ENCODE measurements around the gene ARFGAP1. TPM values are rescaled to one million over a fixed set of nuclear protein-coding genes. Genes with fewer than 3 reads are reported as not detected.

Gene ARFGAP1
- total and polyA plus RNA-seq, 4 donors: 35.3 to 116 (median 83.3) TPM

DNA sequence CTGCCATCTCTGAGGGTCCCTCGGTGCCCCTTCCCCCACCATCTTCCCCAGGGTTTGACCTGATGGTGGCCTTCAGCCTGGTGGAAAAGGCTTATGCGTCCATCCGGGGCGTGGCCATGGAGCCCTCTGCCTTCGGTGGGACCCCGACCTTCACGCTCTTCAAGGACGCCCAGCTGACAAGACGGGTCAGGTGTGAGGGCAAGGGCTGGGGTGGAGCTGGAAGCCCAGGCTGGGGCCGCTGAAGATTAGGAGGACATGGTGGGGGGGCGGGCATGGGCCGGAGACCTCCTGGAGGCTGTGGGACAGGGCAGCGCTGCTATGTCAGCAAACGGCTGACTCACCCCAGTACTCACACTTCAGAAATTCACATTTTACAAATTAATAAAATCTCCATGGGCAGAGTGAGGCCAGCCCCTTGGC is 43.9 kb downstream of the ARFGAP1 start:
- DNase-seq (ENCODE audit: low read depth in 4 of 6, low spot score in 6 of 6): no peak
- no peaks in the 10 kb centered on the region for H3K9me3 ChIP-seq (ENCODE audit: control insufficient read depth, insufficient read depth, low read length)
- 87% methylated on average over 14 of the region's 14 CpGs for WGBS (ENCODE audit: insufficient coverage)
- H3K27ac ChIP-seq (ENCODE audit: low read depth, low read length): no peak overlapping the region
- no peaks in the 10 kb centered on the region for H3K27me3 ChIP-seq (ENCODE audit: control insufficient read depth, insufficient read depth, low read length)
- peaks cover 12% of the 10 kb centered on the region for H3K4me1 ChIP-seq (ENCODE audit: control insufficient read depth, insufficient read depth, low read length)
- no peak overlapping the region for H3K4me3 ChIP-seq (ENCODE audit: low read depth, low read length)
- peaks cover 82% of the 10 kb centered on the region for H3K36me3 ChIP-seq (ENCODE audit: control insufficient read depth, insufficient read depth, low read length)

DNA sequence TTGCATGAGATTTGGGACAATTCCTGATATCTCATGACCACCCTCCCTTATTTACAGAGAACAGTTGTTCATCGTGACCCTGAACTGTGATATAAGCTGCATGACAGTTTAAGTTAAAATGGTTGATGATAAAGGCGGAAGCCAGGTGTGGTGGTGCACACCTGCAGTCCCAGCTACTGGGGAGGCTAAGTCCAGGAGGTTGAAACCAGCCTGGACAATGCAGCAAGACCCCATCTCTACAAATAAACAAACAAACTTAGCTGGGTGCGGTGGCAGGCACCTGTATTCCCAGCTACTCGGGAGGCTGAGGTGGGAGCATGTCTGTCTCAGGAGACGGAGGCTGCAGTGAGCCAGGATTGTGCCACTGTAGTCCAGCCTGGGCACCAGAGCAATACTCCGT is 44.4 kb downstream of the ARFGAP1 start:
- Histone ChIP-seq H3K27me3 (ENCODE audit: control insufficient read depth, insufficient read depth, low read length) (no peaks in the 10 kb centered on the region), H3K36me3 (ENCODE audit: control insufficient read depth, insufficient read depth, low read length) (peaks cover 82% of the 10 kb centered on the region), H3K4me3 (ENCODE audit: low read depth, low read length) (no peak overlapping the region), H3K9me3 (ENCODE audit: control insufficient read depth, insufficient read depth, low read length) (no peaks in the 10 kb centered on the region), H3K27ac (ENCODE audit: low read depth, low read length) (no peak overlapping the region), H3K4me1 (ENCODE audit: control insufficient read depth, insufficient read depth, low read length) (peaks cover 14% of the 10 kb centered on the region)
- no peak for DNase-seq (ENCODE audit: low read depth in 4 of 6, low spot score in 6 of 6)
- WGBS (ENCODE audit: insufficient coverage): 96% methylated on average over 3 of the region's 6 CpGs

DNA sequence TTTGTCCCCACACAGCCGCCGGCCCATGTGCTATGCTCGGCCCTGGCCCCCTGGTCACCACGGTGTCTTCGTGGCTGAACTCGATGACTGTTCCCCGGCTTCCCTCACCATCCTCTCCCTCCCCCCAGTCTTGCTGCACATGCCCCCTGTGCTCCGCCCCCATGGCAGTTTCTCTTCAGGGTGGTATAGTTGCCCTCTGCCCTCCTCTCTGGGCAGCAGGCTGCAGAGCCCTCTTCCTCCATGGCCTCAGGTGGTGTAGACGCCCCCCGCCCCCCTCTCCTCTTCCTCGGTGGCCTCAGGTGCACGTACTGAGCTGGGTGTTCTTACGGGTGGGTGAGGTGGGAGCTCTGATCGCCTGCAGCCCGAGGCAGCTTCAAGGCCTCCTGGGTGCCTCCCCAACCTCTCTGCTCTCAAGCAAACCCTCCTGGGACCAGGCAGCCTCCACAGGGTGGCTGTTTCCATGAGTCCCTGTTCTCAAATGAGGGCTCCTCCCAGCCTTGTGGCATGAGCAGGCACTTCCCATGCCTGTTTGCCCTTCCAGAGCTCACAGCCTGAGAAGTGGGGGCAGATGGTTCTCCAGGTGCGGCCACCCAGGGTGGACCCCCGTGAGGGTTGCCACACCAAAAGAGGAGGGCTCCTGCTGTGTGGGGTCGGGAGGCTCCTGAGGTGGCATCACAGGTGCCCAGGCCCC is 45.1 kb downstream of the ARFGAP1 start:
- H3K27ac ChIP-seq (ENCODE audit: low read depth, low read length): no peak overlapping the region
- no peak for DNase-seq (ENCODE audit: low read depth in 4 of 6, low spot score in 6 of 6)
- peaks cover 82% of the 10 kb centered on the region for H3K36me3 ChIP-seq (ENCODE audit: control insufficient read depth, insufficient read depth, low read length)
- no peaks in the 10 kb centered on the region for H3K27me3 ChIP-seq (ENCODE audit: control insufficient read depth, insufficient read depth, low read length)
- H3K4me1 ChIP-seq (ENCODE audit: control insufficient read depth, insufficient read depth, low read length): peaks cover 14% of the 10 kb centered on the region
- H3K4me3 ChIP-seq (ENCODE audit: low read depth, low read length): no peak overlapping the region
- H3K9me3 ChIP-seq (ENCODE audit: control insufficient read depth, insufficient read depth, low read length): no peaks in the 10 kb centered on the region
- 82% methylated on average over 14 of the region's 18 CpGs for WGBS (ENCODE audit: insufficient coverage)

DNA sequence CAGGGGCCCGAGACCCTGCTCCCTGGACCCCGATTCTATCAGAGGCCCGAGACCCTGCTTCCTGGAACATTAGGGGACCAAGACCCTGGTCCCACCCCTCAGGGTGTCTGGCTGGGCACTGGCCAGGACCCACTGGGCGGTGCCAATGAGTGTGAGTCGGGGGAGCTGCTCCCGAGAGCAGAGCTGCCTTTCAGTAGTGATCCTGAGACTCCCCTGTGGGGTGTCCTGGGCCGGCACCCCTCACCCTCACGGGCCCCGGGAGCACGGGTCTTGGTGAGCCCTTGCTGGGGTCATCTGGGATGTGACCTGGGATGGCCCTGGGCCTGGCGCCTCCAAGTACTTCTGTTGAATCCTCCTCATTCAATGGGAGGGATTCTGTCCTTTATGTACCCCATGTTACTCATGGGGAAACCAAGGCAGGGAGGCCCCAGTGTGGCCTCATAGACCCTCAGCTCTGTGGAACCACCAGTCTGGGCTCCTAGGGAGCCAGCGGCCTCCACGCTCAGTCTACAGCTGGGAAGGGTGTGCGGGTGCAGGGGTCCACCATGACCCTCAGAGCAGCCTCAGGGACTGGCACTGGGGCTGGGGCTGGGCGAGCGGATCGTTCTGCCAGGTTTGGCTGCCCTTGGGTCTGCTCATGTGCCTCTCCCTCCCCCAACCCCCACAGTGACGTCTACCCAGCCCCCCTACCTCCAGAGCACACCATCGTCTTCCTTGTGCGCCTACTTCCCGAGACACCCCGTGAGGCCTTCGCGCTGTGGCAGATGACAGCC is 46.0 kb downstream of the ARFGAP1 start:
- DNase-seq (ENCODE audit: low read depth in 4 of 6, low spot score in 6 of 6): no peak
- Histone ChIP-seq H3K4me3 (ENCODE audit: low read depth, low read length) (no peak overlapping the region), H3K27ac (ENCODE audit: low read depth, low read length) (no peak overlapping the region), H3K9me3 (ENCODE audit: control insufficient read depth, insufficient read depth, low read length) (no peaks in the 10 kb centered on the region), H3K27me3 (ENCODE audit: control insufficient read depth, insufficient read depth, low read length) (no peaks in the 10 kb centered on the region), H3K36me3 (ENCODE audit: control insufficient read depth, insufficient read depth, low read length) (peaks cover 76% of the 10 kb centered on the region), H3K4me1 (ENCODE audit: control insufficient read depth, insufficient read depth, low read length) (peaks cover 15% of the 10 kb centered on the region)
- 92% methylated on average over 19 of the region's 24 CpGs for WGBS (ENCODE audit: insufficient coverage)

DNA sequence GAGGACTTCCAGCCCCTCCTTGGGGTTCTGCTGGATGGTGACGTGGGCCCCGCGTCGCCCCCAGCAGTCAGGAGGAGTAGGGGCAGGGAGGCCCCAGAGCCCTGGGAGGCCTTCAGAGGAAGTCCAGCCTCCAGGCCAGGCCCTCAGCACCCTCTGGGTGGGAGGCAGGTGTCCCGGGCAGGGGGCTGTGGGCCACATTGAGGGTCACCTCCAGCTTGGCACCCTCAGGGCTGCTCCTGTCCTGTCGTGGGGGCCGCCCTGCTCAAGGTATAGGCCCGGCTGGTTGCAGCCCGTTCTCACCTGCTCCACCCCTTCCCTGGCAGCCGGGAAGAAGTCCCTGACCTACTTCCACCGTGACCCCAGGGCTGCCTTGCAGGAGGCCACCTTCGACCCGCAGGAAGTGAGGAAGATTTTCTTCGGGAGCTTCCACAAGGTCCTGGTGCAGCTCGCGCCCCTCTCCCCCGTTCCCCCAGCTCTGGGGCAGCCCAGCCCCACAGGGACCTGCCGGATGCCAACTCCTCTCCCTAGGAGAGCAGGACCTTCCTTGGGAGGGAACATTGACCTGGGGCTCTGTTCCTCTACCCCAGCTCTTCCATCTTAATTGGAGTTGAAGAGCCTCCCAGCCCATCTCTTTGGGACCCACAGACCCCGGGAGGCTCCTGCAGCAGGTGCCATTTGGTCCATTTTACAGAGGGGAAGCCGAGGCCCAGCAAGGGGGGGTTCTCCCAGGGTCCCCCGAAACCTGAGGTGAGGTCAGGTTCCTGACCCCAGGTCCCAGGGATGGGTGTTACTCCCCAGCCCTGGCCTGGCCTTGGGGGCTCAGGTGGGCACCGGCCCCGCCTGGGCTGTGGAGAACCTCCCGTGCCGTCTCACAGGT is 46.8 kb downstream of the ARFGAP1 start:
- H3K4me1 ChIP-seq (ENCODE audit: control insufficient read depth, insufficient read depth, low read length): peaks cover 15% of the 10 kb centered on the region
- WGBS (ENCODE audit: insufficient coverage): 90% methylated on average over 25 of the region's 25 CpGs
- DNase-seq (ENCODE audit: low read depth in 4 of 6, low spot score in 6 of 6): no peak

DNA sequence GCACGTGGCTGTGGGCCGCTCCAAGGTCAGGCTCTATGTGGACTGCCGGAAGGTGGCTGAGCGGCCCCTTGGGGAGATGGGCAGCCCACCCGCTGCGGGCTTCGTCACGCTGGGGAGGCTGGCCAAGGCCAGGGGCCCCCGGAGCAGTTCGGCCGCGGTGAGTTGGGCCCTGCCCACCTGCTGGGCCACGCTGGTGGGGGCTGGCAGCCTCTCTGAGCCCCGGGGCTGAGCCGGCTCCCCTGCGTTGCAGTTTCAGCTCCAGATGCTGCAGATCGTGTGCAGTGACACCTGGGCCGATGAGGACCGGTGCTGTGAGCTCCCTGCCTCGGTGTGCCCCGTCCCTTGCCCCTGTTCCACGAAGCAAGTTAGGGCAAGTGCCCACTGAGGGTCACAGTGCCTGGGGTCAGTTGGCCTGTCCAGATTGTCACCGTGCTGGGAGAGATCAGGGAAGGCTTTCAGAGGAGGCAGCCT is 47.5 kb downstream of the ARFGAP1 start:
- no peaks in the 10 kb centered on the region for H3K9me3 ChIP-seq (ENCODE audit: control insufficient read depth, insufficient read depth, low read length)
- no peak for DNase-seq (ENCODE audit: low read depth in 4 of 6, low spot score in 6 of 6)
- H3K27ac ChIP-seq (ENCODE audit: low read depth, low read length): no peak overlapping the region
- H3K4me3 ChIP-seq (ENCODE audit: low read depth, low read length): no peak overlapping the region
- H3K4me1 ChIP-seq (ENCODE audit: control insufficient read depth, insufficient read depth, low read length): peaks cover 15% of the 10 kb centered on the region
- H3K27me3 ChIP-seq (ENCODE audit: control insufficient read depth, insufficient read depth, low read length): no peaks in the 10 kb centered on the region
- H3K36me3 ChIP-seq (ENCODE audit: control insufficient read depth, insufficient read depth, low read length): peaks cover 61% of the 10 kb centered on the region
- WGBS (ENCODE audit: insufficient coverage): 83% methylated on average over 23 of the region's 23 CpGs

More for the DNA sequence above, 46.8 kb downstream of the ARFGAP1 start:
- peaks cover 67% of the 10 kb centered on the region for H3K36me3 ChIP-seq (ENCODE audit: control insufficient read depth, insufficient read depth, low read length)
- no peaks in the 10 kb centered on the region for H3K27me3 ChIP-seq (ENCODE audit: control insufficient read depth, insufficient read depth, low read length)
- no peak overlapping the region for H3K27ac ChIP-seq (ENCODE audit: low read depth, low read length)
- no peaks in the 10 kb centered on the region for H3K9me3 ChIP-seq (ENCODE audit: control insufficient read depth, insufficient read depth, low read length)
- no peak overlapping the region for H3K4me3 ChIP-seq (ENCODE audit: low read depth, low read length)

DNA sequence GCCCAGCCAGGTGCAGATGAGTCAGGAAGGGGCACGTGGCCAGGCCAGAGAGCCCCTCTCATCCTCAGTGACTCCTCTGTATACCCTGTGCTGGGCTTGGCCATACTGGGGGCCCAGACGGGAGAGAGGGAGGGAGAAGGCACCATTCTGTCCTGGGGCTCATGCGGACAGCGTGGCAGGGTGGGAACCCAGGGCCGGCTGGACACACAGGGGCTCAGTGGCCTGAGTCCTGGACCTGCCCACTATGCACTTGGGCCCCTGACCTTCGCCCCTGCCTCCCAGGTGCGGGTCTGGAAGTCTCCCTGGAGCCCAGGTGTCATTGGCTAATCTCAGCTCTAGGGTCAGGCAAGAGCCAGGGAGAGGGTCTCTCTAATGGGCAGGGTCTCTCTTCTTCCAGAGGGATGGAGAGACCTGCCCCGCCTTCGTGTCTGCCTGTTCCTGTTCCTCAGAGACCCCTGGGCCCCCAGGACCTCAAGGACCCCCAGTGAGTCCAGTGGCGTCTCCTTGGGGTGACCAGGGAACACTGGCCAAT is 48.1 kb downstream of the ARFGAP1 start:
- DNase-seq (ENCODE audit: low read depth in 4 of 6, low spot score in 6 of 6): no peak
- Histone ChIP-seq H3K27ac (ENCODE audit: low read depth, low read length) (no peak overlapping the region), H3K4me1 (ENCODE audit: control insufficient read depth, insufficient read depth, low read length) (peaks cover 12% of the 10 kb centered on the region), H3K27me3 (ENCODE audit: control insufficient read depth, insufficient read depth, low read length) (no peaks in the 10 kb centered on the region), H3K36me3 (ENCODE audit: control insufficient read depth, insufficient read depth, low read length) (peaks cover 60% of the 10 kb centered on the region), H3K9me3 (ENCODE audit: control insufficient read depth, insufficient read depth, low read length) (no peaks in the 10 kb centered on the region), H3K4me3 (ENCODE audit: low read depth, low read length) (no peak overlapping the region)
- WGBS (ENCODE audit: insufficient coverage): 88% methylated on average over 9 of the region's 10 CpGs

DNA sequence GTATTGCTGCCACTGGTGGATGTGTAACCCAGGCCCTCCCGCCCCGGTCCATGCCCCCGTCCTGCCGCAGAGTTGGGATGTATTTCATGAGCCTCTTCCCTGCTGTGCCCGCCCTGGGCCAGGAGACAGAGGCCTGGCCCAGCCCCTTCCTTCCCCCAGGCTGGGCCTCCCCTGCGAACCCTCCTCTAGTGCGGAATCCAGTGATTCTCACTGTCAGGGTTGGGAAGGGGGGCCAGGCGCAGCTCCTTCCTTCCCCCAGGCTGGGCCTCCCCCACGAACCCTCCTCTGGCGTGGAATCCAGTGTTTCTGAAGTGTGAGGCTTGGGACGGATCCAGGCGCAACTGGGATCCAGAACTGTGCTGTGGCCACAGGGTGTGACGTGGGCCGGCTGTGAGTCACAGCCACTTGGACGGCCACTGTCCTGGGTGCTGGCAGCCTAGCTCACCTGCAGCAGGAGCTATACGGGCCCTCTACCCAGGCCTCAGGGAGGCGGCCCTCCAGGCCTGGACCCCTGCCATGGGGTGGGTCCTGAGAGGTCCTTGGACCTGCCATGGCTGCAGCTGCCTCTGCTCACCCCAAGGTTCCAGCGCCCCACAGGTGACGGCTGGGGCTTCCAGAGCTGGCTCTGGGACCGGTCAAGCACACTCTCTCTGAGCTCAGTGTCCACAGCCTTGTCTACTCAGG is 48.7 kb downstream of the ARFGAP1 start:
- H3K27ac ChIP-seq (ENCODE audit: low read depth, low read length): no peak overlapping the region
- no peaks in the 10 kb centered on the region for H3K27me3 ChIP-seq (ENCODE audit: control insufficient read depth, insufficient read depth, low read length)
- DNase-seq (ENCODE audit: low read depth in 4 of 6, low spot score in 6 of 6): no peak
- no peak overlapping the region for H3K4me3 ChIP-seq (ENCODE audit: low read depth, low read length)
- 77% methylated on average over 19 of the region's 20 CpGs for WGBS (ENCODE audit: insufficient coverage)
- peaks cover 10% of the 10 kb centered on the region for H3K4me1 ChIP-seq (ENCODE audit: control insufficient read depth, insufficient read depth, low read length)
- H3K9me3 ChIP-seq (ENCODE audit: control insufficient read depth, insufficient read depth, low read length): no peaks in the 10 kb centered on the region
- H3K36me3 ChIP-seq (ENCODE audit: control insufficient read depth, insufficient read depth, low read length): peaks cover 63% of the 10 kb centered on the region
